Endodermal cell (in vitro differentiated cells): ENCODE results near the gene RIC1. TPM values are rescaled to one million over a fixed set of nuclear protein-coding genes. Genes with fewer than 3 reads are reported as not detected.

Experiments
- DNase-seq: peaks from one replicate; pipeline ENCODE4 v3.0.0-alpha.2; 2017
- H3K27ac ChIP-seq: 2 replicates; pipeline ENCODE4 v1.5.1; 2013; ENCODE audit warnings: mild to moderate bottlenecking, low read depth, low read length, moderate library complexity
- H3K27me3 ChIP-seq: 2 replicates; pipeline ENCODE4 v1.6.1; 2013; ENCODE audit warnings: mild to moderate bottlenecking, low read length, moderate library complexity; ENCODE audit not compliant: insufficient read depth, control insufficient read depth, poor library complexity, severe bottlenecking
- H3K36me3 ChIP-seq: 2 replicates; pipeline ENCODE4 v1.7.0; 2013; ENCODE audit warnings: mild to moderate bottlenecking, low read length, moderate library complexity; ENCODE audit not compliant: control insufficient read depth, insufficient read depth
- H3K4me1 ChIP-seq: one replicate; pipeline ENCODE4 v1.7.0; 2013; ENCODE audit warnings: low read length; ENCODE audit not compliant: control insufficient read depth, insufficient read depth
- H3K4me3 ChIP-seq: 2 replicates; pipeline ENCODE4 v1.5.1; 2013; ENCODE audit warnings: mild to moderate bottlenecking, low read length, moderate library complexity
- H3K9ac ChIP-seq: 2 replicates; pipeline ENCODE4 v1.6.1; 2013; ENCODE audit warnings: mild to moderate bottlenecking, low read length, moderate library complexity; ENCODE audit not compliant: poor library complexity, severe bottlenecking; ENCODE audit errors: extremely low read depth
- H3K9me3 ChIP-seq: 2 replicates; pipeline ENCODE4 v1.6.1; 2013; ENCODE audit warnings: mild to moderate bottlenecking, low read length, moderate library complexity; ENCODE audit not compliant: control insufficient read depth
- H3K27ac Mint-ChIP-seq: 2 replicates; pipeline ENCODE4 v1.8.0; 2020; ENCODE audit warnings: mixed read lengths
- H3K27me3 Mint-ChIP-seq: 2 replicates; pipeline ENCODE4 v1.8.0; 2021; ENCODE audit warnings: mild to moderate bottlenecking, mixed read lengths; ENCODE audit not compliant: insufficient read depth
- H3K36me3 Mint-ChIP-seq: 2 replicates; pipeline ENCODE4 v1.8.0; 2020; ENCODE audit warnings: low read depth, mixed read lengths
- H3K4me1 Mint-ChIP-seq: 2 replicates; pipeline ENCODE4 v1.8.0; 2020; ENCODE audit warnings: mixed read lengths
- H3K4me3 Mint-ChIP-seq: 2 replicates; pipeline ENCODE4 v1.8.0; 2020; ENCODE audit warnings: mild to moderate bottlenecking, moderate library complexity, mixed read lengths
- H3K9me3 Mint-ChIP-seq: 2 replicates; pipeline ENCODE4 v1.8.0; 2020; ENCODE audit warnings: mild to moderate bottlenecking, mixed read lengths
- WGBS, 2 experiments: methylation state at CpG; one replicate each; pipeline versions ENCODE4 v1.1.5 to v1.1.7; 2013; ENCODE audit warnings: missing lambda C conversion rate in 2 of 2, mixed read lengths in 1 of 2; ENCODE audit not compliant: insufficient coverage in 1 of 2, insufficient read length in 1 of 2; 5-methylcytosine and 5-hydroxymethylcytosine counted together
- total RNA-seq, 2 donors: library from RNA; stranded (reverse); fragmentation: NEBNext Ultra II Directional in 1 of 2; extraction: Animal tissue kit (Norgen Biotek cat#: 25700) in 1 of 2; gene quantifications; 2 replicates in 1 of 2; 3 replicates in 1 of 2; pipeline ENCODE4 v1.2.1, GENCODE V29; 2021
- TF ChIP-seq, protein P1 (sequence below): fragments of 200-600 bp; sonication (generic); conservative IDR thresholded peaks from 2 replicates; pipeline ENCODE4 v1.5.0; 2021; ENCODE audit warnings: antibody characterized with exemption, mild to moderate bottlenecking

RIC1 gene
- total RNA-seq, 2 donors from 2014 or later = 27.0 to 27.1 TPM

DNA sequence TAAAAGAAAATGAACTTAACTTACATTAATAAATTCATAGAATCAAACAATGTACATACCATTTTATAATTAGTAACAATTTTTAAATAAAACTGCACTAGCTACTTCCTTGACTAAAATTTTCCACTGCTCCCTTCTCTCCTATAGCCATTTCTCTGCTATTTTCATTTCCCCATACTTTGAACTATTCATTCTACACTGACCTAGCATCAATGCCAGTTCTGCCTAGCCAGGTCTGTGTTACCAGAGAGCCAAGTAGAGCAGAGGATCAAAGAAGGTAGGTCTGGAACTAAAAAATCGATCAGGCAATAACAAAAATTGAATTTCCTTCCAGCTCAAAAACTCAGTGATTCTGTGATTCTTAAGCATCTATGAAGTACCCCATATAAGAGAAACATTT is 119.5 kb downstream of the RIC1 start:
- H3K27me3 ChIP-seq = no peaks in the 10 kb centered on the region
- H3K27me3 Mint-ChIP-seq = no peaks in the 10 kb centered on the region
- H3K4me3 ChIP-seq = no peak overlapping the region
- no peak overlapping the region for H3K4me3 Mint-ChIP-seq
- H3K36me3 ChIP-seq = peaks cover 77% of the 10 kb centered on the region
- no peaks in the 10 kb centered on the region for H3K4me1 Mint-ChIP-seq
- no peak overlapping the region for H3K27ac ChIP-seq
- DNase-seq = no peak
- TF ChIP-seq, protein P1, sequence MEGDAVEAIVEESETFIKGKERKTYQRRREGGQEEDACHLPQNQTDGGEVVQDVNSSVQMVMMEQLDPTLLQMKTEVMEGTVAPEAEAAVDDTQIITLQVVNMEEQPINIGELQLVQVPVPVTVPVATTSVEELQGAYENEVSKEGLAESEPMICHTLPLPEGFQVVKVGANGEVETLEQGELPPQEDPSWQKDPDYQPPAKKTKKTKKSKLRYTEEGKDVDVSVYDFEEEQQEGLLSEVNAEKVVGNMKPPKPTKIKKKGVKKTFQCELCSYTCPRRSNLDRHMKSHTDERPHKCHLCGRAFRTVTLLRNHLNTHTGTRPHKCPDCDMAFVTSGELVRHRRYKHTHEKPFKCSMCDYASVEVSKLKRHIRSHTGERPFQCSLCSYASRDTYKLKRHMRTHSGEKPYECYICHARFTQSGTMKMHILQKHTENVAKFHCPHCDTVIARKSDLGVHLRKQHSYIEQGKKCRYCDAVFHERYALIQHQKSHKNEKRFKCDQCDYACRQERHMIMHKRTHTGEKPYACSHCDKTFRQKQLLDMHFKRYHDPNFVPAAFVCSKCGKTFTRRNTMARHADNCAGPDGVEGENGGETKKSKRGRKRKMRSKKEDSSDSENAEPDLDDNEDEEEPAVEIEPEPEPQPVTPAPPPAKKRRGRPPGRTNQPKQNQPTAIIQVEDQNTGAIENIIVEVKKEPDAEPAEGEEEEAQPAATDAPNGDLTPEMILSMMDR = no peak
- WGBS, 2 experiments = 94% methylated on average over 1 of the region's 1 CpG; no CpG with 5 or more reads in 1 of the 2 experiments
- no peaks in the 10 kb centered on the region for H3K4me1 ChIP-seq
- H3K9me3 ChIP-seq = peaks cover 20% of the 10 kb centered on the region
- H3K9me3 Mint-ChIP-seq = peaks cover 8% of the 10 kb centered on the region
- H3K36me3 Mint-ChIP-seq = peaks cover 49% of the 10 kb centered on the region
- no peak overlapping the region for H3K9ac ChIP-seq
- no peak overlapping the region for H3K27ac Mint-ChIP-seq

DNA sequence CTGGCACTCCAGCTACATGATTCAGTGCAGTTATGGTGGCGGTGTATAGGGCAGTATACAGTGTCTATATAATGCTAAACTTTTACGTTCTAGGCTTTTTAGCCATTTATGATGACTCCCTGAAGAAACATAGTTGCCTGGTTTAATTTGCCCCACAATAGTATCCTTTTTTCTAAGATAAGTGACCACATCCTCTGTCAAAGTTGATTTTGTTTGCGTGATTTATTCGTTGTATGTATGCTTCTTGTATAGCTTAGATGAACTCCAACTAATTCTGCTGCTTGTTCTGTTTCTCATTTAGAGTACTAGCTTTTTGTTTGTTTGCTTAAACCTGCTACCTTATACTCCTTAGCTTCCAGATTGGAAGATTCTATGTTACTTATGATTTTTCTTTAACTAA is 120.4 kb downstream of the RIC1 start:
- Histone ChIP-seq H3K4me1 (no peaks in the 10 kb centered on the region), H3K36me3 (peaks cover 74% of the 10 kb centered on the region), H3K9me3 (peaks cover 20% of the 10 kb centered on the region), H3K9ac (no peak overlapping the region), H3K27me3 (no peaks in the 10 kb centered on the region), H3K4me3 (no peak overlapping the region), H3K27ac (no peak overlapping the region)
- WGBS, 2 experiments = 95 to 100% methylated on average over 1 to 4 of the region's 4 CpGs
- H3K4me1 Mint-ChIP-seq = no peaks in the 10 kb centered on the region
- peaks cover 8% of the 10 kb centered on the region for H3K9me3 Mint-ChIP-seq
- H3K27me3 Mint-ChIP-seq = no peaks in the 10 kb centered on the region
- peaks cover 46% of the 10 kb centered on the region for H3K36me3 Mint-ChIP-seq
- DNase-seq = no peak
- TF ChIP-seq, protein P1 = no peak
- H3K4me3 Mint-ChIP-seq = no peak overlapping the region
- H3K27ac Mint-ChIP-seq = no peak overlapping the region

DNA sequence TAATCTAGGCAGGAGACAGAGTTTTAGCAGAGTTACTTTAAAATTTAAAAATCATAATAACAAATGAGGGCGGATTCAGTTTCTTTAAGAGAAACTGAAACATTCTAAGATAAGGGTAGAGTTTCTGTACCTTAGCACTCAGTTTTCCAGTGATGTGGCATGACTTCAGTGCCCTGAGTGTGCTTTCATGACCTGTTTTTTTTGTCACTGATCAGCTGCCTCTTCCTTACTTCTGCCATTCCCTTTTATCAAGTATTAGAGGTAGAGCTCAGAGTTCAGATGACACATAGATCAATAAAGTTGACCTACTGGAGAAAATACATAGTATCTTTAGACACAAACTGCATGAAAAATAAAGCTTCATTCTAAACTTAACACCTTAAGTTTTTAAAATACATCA is 121.7 kb downstream of the RIC1 start:
- 96% methylated on average over 1 of the region's 1 CpG; no CpG with 5 or more reads in 1 of the 2 experiments for WGBS, 2 experiments
- Histone ChIP-seq H3K9ac (no peak overlapping the region), H3K27me3 (no peaks in the 10 kb centered on the region), H3K4me1 (no peaks in the 10 kb centered on the region), H3K9me3 (peaks cover 20% of the 10 kb centered on the region), H3K27ac (no peak overlapping the region), H3K4me3 (no peak overlapping the region), H3K36me3 (peaks cover 65% of the 10 kb centered on the region)
- H3K27me3 Mint-ChIP-seq = no peaks in the 10 kb centered on the region
- no peak overlapping the region for H3K4me3 Mint-ChIP-seq
- no peak for DNase-seq
- peaks cover 40% of the 10 kb centered on the region for H3K36me3 Mint-ChIP-seq
- TF ChIP-seq, protein P1 = no peak
- peaks cover 8% of the 10 kb centered on the region for H3K9me3 Mint-ChIP-seq
- no peak overlapping the region for H3K27ac Mint-ChIP-seq
- no peaks in the 10 kb centered on the region for H3K4me1 Mint-ChIP-seq
